GM12878 (cell line): ENCODE data around the gene CCDC47. TPM values are rescaled to one million over a fixed set of nuclear protein-coding genes. Genes with fewer than 3 reads are reported as not detected.

ENCODE experiments used
- ATAC-seq: fragments of 200-7000 bp; cut with Tn5 transposase; 3 replicates; pipeline ENCODE4 v1.9.1; 2020; ENCODE audit warnings: mild to moderate bottlenecking, moderate library complexity
- BruUV-seq: library from RNA; stranded (reverse); fragments of 400-500 nt; replicated peaks from 2 replicates; lab custom pipeline; 2021; lab: Mats Ljungman, UMichigan
- CTCF ChIA-PET: fragments of 300-600 bp; sonication (Branson Sonifier 250); formaldehyde crosslinking; extraction: SDS; loops from one replicate; lab custom pipeline; 2021; ENCODE audit warnings: inconsistent platforms; lab: Yijun Ruan, JAX
- POLR2A ChIA-PET: fragments of 350-600 bp; formaldehyde crosslinking; extraction: SDS; loops from one replicate; lab custom pipeline; 2021; ENCODE audit warnings: inconsistent platforms; lab: Charles Lee
- RAD21 ChIA-PET: fragments of 300-600 bp; sonication (Branson Sonifier 250); formaldehyde crosslinking; loops from one replicate; lab custom pipeline; 2023; ENCODE audit warnings: antibody characterized with exemption; ENCODE audit not compliant: unreplicated experiment; lab: Charles Lee
- SMC1A ChIA-PET: fragments of 300-600 bp; sonication (Branson Sonifier 250); formaldehyde crosslinking; loops from one replicate; lab custom pipeline; 2023; ENCODE audit not compliant: unreplicated experiment, uncharacterized antibody; lab: Charles Lee
- DNase-seq: peaks from one replicate; pipeline ENCODE4 v3.0.0-alpha.2; 2011; ENCODE audit warnings: low read depth, low spot score
- FAIRE-seq: peaks from 3 replicates; lab custom pipeline; 2011; peaks lifted over from hg19 to GRCh38; lab: Jason Lieb, UNC
- H2AFZ ChIP-seq: 2 replicates; pipeline ENCODE4 v1.6.0; 2011; ENCODE audit warnings: low read depth, low read length, control low read depth; ENCODE audit not compliant: control insufficient read depth
- H3K27ac ChIP-seq: 2 replicates; pipeline ENCODE4 v1.5.1; 2011; ENCODE audit warnings: control low read depth; ENCODE audit not compliant: control insufficient read depth, insufficient read depth
- H3K27me3 ChIP-seq, 2 experiments: replicated peaks in 1 of 2; 2 replicates each; pipeline versions ENCODE4 v1.6.0 to v1.6.1; 2011; ENCODE audit warnings: low read length in 1 of 2; ENCODE audit not compliant: control insufficient read depth in 2 of 2, insufficient read depth in 2 of 2
- H3K36me3 ChIP-seq, 2 experiments: 2 replicates each; pipeline ENCODE4 v1.5.1; 2011; ENCODE audit warnings: low read length in 1 of 2; ENCODE audit not compliant: control insufficient read depth in 2 of 2, insufficient read depth in 2 of 2
- H3K4me1 ChIP-seq: 2 replicates; pipeline ENCODE4 v1.6.1; 2011; ENCODE audit warnings: mild to moderate bottlenecking, low read length, moderate library complexity, mixed read lengths; ENCODE audit not compliant: control insufficient read depth, insufficient read depth
- H3K4me2 ChIP-seq: 2 replicates; pipeline ENCODE4 v1.6.0; 2011; ENCODE audit warnings: control low read depth; ENCODE audit not compliant: control insufficient read depth, insufficient read depth
- H3K4me3 ChIP-seq: fragments of 200-600 bp; sonication (generic); 2 replicates; pipeline ENCODE4 v1.5.1; 2016
- H3K79me2 ChIP-seq: 2 replicates; pipeline ENCODE4 v1.6.0; 2011; ENCODE audit warnings: low read length; ENCODE audit not compliant: control insufficient read depth, insufficient read depth
- H3K9ac ChIP-seq: 2 replicates; pipeline ENCODE4 v1.8.0; 2011; ENCODE audit warnings: low read length, control low read depth, mixed read lengths; ENCODE audit not compliant: control insufficient read depth, insufficient read depth
- H3K9me3 ChIP-seq: replicated peaks from 3 replicates; pipeline ENCODE4 v1.5.1; 2011; ENCODE audit warnings: mild to moderate bottlenecking, low read length; ENCODE audit not compliant: control insufficient read depth, insufficient read depth
- H4K20me1 ChIP-seq: 2 replicates; pipeline ENCODE4 v1.6.0; 2011; ENCODE audit not compliant: control insufficient read depth, insufficient read depth
- BCL11A ChIP-seq: IDR thresholded peaks from 2 replicates; pipeline ENCODE4 v1.6.1; 2011; ENCODE audit warnings: low read depth, low read length
- CREM ChIP-seq: IDR thresholded peaks from 2 replicates; pipeline ENCODE4 v1.6.1; 2014; ENCODE audit warnings: antibody characterized with exemption, low read depth
- E2F4 ChIP-seq: IDR thresholded peaks from 2 replicates; pipeline ENCODE4 v1.6.1; 2012; ENCODE audit warnings: low read depth, low read length, improper control_type of control experiment
- RBBP5 ChIP-seq: fragments of 200-600 bp; sonication (generic); conservative IDR thresholded peaks from 2 replicates; pipeline ENCODE4 v1.6.1; 2016
- SP1 ChIP-seq: IDR thresholded peaks from one replicate; pipeline ENCODE4 v1.6.1; 2011; ENCODE audit warnings: low read depth, low read length
- WGBS: methylation state at CpG from one replicate; pipeline ENCODE4 v1.1.6; 2016; ENCODE audit warnings: low lambda C conversion rate; ENCODE audit not compliant: insufficient replicate concordance, insufficient coverage; ENCODE audit errors: missing lambda C conversion rate; 5-methylcytosine and 5-hydroxymethylcytosine counted together
- in situ Hi-C: fragments of 300-500 bp; cut with MboI; formaldehyde crosslinking; loops from 9 replicates; pipeline ENCODE4 v1.14.3; 2018; ENCODE audit warnings: mixed read lengths
- intact Hi-C: fragments of 100-400 bp; cut with micrococcal nuclease; formaldehyde crosslinking; loops from one replicate; pipeline ENCODE4 v1.14.2; 2022; ENCODE audit not compliant: unreplicated experiment
- polyA plus RNA-seq, 11 experiments: library from polyadenylated mRNA; depleted of rRNA in 4 of 11; unstranded in 6 of 11; stranded (reverse) in 5 of 11; fragments of >200 nt; fragmentation: Nextera tagmentation in 4 of 11; fragmentation: Illumina TruSeq in 1 of 11; extraction: Ambion mirVana in 4 of 11; extraction: Trizol in 1 of 11; gene quantifications; 1 replicate in 1 of 11; 2 replicates in 10 of 11; pipeline versions ENCODE4 v1.2.1 to v1.2.3, GENCODE V29; 2011 to 2016; ENCODE audit warnings: inconsistent platforms in 2 of 11, missing spikeins in 2 of 11, low read depth in 1 of 11
- total RNA-seq, 4 experiments: library from RNA; depleted of rRNA in 3 of 4; stranded (reverse); fragments of >200 nt in 3 of 4; fragmentation: Illumina TruSeq in 1 of 4; extraction: Trizol in 1 of 4; gene quantifications; 2 replicates each; pipeline versions ENCODE4 v1.2.1 to v1.2.3, GENCODE V29; 2013 to 2021
- TF ChIP-seq, protein P1 (sequence below): IDR thresholded peaks from 2 replicates; pipeline ENCODE4 v1.6.1; 2011; ENCODE audit warnings: borderline replicate concordance, low read depth, mild to moderate bottlenecking, moderate library complexity, mixed read lengths, low read length; ENCODE audit not compliant: insufficient read depth; ENCODE audit errors: extremely low read length
- TF ChIP-seq, protein P2 (sequence below): fragments of 450-650 bp; IDR thresholded peaks from 2 replicates; pipeline ENCODE4 v1.6.1; 2017; ENCODE audit warnings: mild to moderate bottlenecking, moderate library complexity

Gene CCDC47
- total and polyA plus RNA-seq, 10 of the 15 experiments (the other 5 are each of a cell fraction or from before 2014, with no cell fraction given): 13.6 to 81.4 (median 58.9) TPM

DNA sequence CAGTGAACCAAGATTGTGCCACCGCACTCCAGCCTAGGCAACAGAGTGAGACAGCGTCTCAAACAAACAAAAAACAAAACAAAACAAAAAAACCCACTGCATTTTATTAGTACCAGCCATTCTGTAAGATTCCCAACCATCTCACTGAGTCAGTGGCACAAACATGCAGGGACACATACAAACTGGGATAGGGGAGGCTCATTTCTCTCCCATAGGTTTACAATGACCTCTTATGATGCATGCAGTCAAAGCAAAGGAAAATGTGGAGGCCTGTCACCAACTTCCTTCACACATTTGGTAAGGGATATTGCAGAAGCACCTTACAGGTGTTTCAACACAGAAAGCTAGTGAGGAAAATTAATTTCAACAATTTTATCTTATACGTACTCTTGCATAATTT, 19.4 kb downstream of the CCDC47 start:
- SMC1A ChIA-PET: interaction anchor here (1.9 kb wide), 1 partner anchor 22 kb away, joined by 5 read pairs; no protein-coding TSS in a partner anchor
- no peak for DNase-seq
- Histone ChIP-seq H3K9me3 (no peaks in the 10 kb centered on the region), H2AFZ (no peak overlapping the region), H3K4me2 (no peak overlapping the region)
- TF ChIP-seq, protein P1, sequence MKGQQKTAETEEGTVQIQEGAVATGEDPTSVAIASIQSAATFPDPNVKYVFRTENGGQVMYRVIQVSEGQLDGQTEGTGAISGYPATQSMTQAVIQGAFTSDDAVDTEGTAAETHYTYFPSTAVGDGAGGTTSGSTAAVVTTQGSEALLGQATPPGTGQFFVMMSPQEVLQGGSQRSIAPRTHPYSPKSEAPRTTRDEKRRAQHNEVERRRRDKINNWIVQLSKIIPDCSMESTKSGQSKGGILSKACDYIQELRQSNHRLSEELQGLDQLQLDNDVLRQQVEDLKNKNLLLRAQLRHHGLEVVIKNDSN: no peak
- TF ChIP-seq, protein P2, sequence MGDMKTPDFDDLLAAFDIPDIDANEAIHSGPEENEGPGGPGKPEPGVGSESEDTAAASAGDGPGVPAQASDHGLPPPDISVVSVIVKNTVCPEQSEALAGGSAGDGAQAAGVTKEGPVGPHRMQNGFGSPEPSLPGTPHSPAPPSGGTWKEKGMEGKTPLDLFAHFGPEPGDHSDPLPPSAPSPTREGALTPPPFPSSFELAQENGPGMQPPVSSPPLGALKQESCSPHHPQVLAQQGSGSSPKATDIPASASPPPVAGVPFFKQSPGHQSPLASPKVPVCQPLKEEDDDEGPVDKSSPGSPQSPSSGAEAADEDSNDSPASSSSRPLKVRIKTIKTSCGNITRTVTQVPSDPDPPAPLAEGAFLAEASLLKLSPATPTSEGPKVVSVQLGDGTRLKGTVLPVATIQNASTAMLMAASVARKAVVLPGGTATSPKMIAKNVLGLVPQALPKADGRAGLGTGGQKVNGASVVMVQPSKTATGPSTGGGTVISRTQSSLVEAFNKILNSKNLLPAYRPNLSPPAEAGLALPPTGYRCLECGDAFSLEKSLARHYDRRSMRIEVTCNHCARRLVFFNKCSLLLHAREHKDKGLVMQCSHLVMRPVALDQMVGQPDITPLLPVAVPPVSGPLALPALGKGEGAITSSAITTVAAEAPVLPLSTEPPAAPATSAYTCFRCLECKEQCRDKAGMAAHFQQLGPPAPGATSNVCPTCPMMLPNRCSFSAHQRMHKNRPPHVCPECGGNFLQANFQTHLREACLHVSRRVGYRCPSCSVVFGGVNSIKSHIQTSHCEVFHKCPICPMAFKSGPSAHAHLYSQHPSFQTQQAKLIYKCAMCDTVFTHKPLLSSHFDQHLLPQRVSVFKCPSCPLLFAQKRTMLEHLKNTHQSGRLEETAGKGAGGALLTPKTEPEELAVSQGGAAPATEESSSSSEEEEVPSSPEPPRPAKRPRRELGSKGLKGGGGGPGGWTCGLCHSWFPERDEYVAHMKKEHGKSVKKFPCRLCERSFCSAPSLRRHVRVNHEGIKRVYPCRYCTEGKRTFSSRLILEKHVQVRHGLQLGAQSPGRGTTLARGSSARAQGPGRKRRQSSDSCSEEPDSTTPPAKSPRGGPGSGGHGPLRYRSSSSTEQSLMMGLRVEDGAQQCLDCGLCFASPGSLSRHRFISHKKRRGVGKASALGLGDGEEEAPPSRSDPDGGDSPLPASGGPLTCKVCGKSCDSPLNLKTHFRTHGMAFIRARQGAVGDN: no peak
- TF ChIP-seq SP1 (no peak), RBBP5 (no peak), E2F4 (no peak), CREM (no peak), BCL11A (no peak)
- TF ChIP-seq, all 136 proteins: peak for 0
- ATAC-seq (no peak), FAIRE-seq (no peak)
- BruUV-seq: no TSS peak
- POLR2A ChIA-PET: interaction anchor here (0.6 to 0.7 kb wide), 2 partner anchors 89 to 146 kb away, joined by 5 to 7 read pairs; no protein-coding TSS in a partner anchor
- CTCF ChIA-PET: no interaction called here
- Histone ChIP-seq H3K9ac (no peak overlapping the region), H4K20me1 (no peaks in the 10 kb centered on the region), H3K27me3 (no peaks in the 10 kb centered on the region), H3K79me2 (no peaks in the 10 kb centered on the region), H3K27ac (no peak overlapping the region), H3K4me3 (no peak overlapping the region), H3K4me1 (peaks cover 4% of the 10 kb centered on the region; the same call in 1 of the 2 replicates), H3K36me3 (peaks cover 5 to 32% of the 10 kb centered on the region in 2 experiments)
- in situ Hi-C loops (no loop called here), intact Hi-C loops (no loop called here)
- WGBS: 100% methylated on average over 3 of the region's 3 CpGs
- RAD21 ChIA-PET: no interaction called here
